ENCODE measurements around the gene OVCA2. TPM values are rescaled to one million over a fixed set of nuclear protein-coding genes. Genes with fewer than 3 reads are reported as not detected.
A peak's percentile ranks its signal among the peaks of the same experiment; 100 is the strongest.

The OVCA2 gene
- total RNA-seq, 6 donors from 2014 or later: 20.1 to 56.1 (median 33.5) TPM

DNA sequence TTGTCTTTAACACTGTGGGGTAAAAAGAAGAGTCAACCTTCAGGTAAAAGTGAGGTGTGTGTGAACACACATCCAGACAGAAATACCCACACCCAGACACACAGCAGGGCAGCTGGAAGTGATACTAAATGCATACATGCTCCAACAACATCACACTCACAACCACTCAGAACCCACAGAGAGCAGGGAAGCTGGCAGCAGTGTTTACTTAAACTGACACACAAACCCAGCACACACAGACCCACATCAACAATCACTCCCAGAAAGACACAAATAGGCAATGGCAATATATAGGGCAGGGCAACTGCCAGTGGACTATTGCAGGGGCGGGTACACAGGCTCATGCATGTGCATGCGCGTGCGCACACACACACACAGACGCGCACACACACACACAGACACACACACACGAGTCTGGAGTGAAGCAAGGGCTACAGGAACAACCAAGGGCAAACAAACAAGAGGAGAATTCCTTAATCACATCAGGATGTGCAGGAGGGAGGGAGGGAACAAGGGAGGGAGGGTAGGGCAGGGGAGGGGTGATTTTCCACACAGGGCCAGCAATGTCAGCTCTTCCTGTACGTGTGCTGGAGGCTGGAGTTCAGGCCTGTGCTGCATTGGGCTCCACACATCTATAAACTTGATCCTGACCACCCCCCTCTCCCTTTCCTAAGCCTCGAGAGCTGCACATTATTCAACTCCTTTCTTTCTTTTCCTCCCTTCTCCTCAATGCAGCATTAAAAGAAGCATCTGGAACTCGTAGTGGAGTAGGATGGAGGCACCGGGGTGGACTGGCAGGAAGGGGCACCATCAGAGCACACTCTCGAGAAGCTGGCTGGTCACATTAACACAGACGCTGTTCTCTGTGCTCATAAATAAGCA lies 43.2 kb downstream of the OVCA2 start:
- Histone ChIP-seq H3K4me1 (peaks cover 62 to 74% (median 71%) of the 10 kb centered on the region in 4 donors), H3K27me3 (no peaks in the 10 kb centered on the region), H3K27ac (peak overlapping the region; percentile 77 to 92 (median 86)), H3K36me3 (peaks cover 0 to 21% (median 14%) of the 10 kb centered on the region in 4 donors), H3K9me3 (no peaks in the 10 kb centered on the region), H3K4me3 (no peak overlapping the region)
- TF ChIP-seq EP300 (IDR thresholded peaks at IDR 0.05) (no peak), POLR2AphosphoS5 (IDR thresholded peaks at IDR 0.05) (peak in 1 of 2 donors; percentile 24)
- DNase-seq (peak in 1 of 2 donors; percentile 66), ATAC-seq (ENCODE audit: low FRiP score in 2 of 2) (peak; percentile 35 to 58)
- WGBS, 2 donors: 51 to 58% methylated on average over 13 of the region's 13 CpGs

DNA sequence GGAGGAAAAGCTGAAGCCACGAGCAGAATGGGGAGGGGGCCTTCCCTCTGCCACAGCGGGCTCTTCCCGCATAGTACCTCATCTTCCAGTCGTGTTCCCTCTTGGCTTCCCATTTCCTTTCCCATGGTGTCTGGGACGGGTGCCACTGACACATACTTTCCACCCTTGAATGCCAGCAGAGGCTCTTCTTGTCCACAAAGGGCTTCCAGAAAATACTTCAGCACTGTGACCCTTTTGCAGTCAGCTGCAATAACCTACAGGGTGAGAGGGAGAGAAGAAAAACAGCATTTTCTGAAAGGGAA lies 43.8 kb downstream of the OVCA2 start:
- Histone ChIP-seq H3K4me3 (no peak overlapping the region), H3K36me3 (peaks cover 0 to 16% (median 11%) of the 10 kb centered on the region in 4 donors), H3K27ac (peak overlapping the region; percentile 77 to 92 (median 86)), H3K4me1 (peaks cover 68 to 79% (median 77%) of the 10 kb centered on the region in 4 donors), H3K9me3 (no peaks in the 10 kb centered on the region), H3K27me3 (no peaks in the 10 kb centered on the region)
- no peak for ATAC-seq (ENCODE audit: low FRiP score in 2 of 2)
- no peak for DNase-seq
- 40 to 42% methylated on average over 5 of the region's 5 CpGs for WGBS, 2 donors
- TF ChIP-seq EP300 (IDR thresholded peaks at IDR 0.05) (peak in 1 of 4 donors; percentile 27), POLR2A (IDR thresholded peaks at IDR 0.05) (no peak), POLR2AphosphoS5 (IDR thresholded peaks at IDR 0.05) (peak in 1 of 2 donors; percentile 56)
- TF ChIP-seq, protein P1, sequence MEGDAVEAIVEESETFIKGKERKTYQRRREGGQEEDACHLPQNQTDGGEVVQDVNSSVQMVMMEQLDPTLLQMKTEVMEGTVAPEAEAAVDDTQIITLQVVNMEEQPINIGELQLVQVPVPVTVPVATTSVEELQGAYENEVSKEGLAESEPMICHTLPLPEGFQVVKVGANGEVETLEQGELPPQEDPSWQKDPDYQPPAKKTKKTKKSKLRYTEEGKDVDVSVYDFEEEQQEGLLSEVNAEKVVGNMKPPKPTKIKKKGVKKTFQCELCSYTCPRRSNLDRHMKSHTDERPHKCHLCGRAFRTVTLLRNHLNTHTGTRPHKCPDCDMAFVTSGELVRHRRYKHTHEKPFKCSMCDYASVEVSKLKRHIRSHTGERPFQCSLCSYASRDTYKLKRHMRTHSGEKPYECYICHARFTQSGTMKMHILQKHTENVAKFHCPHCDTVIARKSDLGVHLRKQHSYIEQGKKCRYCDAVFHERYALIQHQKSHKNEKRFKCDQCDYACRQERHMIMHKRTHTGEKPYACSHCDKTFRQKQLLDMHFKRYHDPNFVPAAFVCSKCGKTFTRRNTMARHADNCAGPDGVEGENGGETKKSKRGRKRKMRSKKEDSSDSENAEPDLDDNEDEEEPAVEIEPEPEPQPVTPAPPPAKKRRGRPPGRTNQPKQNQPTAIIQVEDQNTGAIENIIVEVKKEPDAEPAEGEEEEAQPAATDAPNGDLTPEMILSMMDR (IDR thresholded peaks at IDR 0.05): no peak

DNA sequence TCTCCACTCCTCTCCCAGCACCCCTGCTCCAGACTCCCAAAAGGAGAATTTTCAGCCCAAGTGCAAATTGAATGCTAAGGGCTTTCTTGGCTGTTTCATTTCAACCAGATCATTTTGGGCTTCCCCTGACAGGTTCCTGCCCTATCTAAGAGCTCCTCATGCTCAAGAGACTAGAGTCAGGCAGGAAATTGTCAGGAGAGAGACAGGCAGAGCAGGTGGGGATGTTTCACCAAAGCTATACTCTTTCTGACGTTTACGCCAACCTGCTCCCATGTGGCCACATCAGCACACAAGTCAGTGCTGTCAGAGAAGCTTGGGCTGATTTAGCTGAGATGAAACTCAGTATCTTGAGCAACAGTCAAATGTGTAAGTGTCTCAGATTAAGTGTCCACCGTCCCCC lies 44.5 kb downstream of the OVCA2 start:
- Histone ChIP-seq H3K4me1 (peaks cover 75 to 87% (median 84%) of the 10 kb centered on the region in 4 donors), H3K9me3 (no peaks in the 10 kb centered on the region), H3K27me3 (no peaks in the 10 kb centered on the region), H3K36me3 (peaks cover 0 to 9% (median 5%) of the 10 kb centered on the region in 4 donors), H3K4me3 (no peak overlapping the region), H3K27ac (peak overlapping the region; percentile 77 to 92 (median 86))
- 56 to 66% methylated on average over 3 of the region's 3 CpGs for WGBS, 2 donors
- TF ChIP-seq POLR2A (IDR thresholded peaks at IDR 0.05): no peak
- no peak for TF ChIP-seq EP300 (IDR thresholded peaks at IDR 0.05)
- no peak for TF ChIP-seq POLR2AphosphoS5 (IDR thresholded peaks at IDR 0.05)
- TF ChIP-seq, protein P1 (IDR thresholded peaks at IDR 0.05): no peak
- ATAC-seq (ENCODE audit: low FRiP score in 2 of 2): no peak
- DNase-seq: no peak

DNA sequence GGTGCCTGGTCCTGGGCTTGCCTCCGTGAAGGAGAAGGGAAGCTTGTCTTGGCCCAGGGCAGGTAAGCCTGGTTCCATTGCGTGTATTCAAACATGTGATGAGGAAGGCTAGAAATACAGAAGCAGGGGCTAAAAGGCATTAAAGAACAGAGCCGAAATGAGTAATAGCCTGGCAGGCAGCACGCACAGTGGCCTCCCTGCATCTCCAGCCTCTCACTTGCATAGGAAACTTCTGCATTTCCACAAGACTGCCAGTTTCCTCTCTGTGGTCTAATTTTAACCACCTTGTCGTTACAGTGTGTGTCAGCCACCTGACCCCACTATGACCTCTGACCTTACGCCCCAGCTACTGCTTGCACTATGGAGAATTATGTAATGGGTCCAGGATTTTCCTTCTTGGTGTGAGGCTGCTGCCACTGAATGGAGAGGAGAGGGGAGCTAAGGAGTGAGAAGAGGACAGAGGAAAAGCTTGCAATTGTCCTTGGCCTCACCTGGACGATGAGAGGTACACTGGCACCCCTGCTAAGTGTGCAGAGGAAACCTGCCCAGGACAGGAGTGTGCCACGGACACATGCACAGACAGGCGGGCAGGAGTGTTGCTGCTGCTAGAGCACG lies 45.9 kb downstream of the OVCA2 start:
- peak in 1 of 2 donors; percentile 61 for DNase-seq

More for the DNA sequence above, 45.9 kb downstream of the OVCA2 start:
- WGBS, 2 donors: 46 to 57% methylated on average over 10 of the region's 10 CpGs
- Histone ChIP-seq H3K9me3 (no peaks in the 10 kb centered on the region), H3K36me3 (no peaks in the 10 kb centered on the region), H3K4me1 (peaks cover 75 to 95% (median 86%) of the 10 kb centered on the region in 4 donors), H3K27ac (peak overlapping the region in 3 of 4 donors; percentile 46 to 92 (median 86)), H3K4me3 (no peak overlapping the region), H3K27me3 (no peaks in the 10 kb centered on the region)
- TF ChIP-seq EP300 (IDR thresholded peaks at IDR 0.05): peak in 2 of 4 donors; percentile 26 to 31
- TF ChIP-seq, protein P1 (IDR thresholded peaks at IDR 0.05): no peak
- TF ChIP-seq POLR2AphosphoS5 (IDR thresholded peaks at IDR 0.05): peak; percentile 67 to 79
- ATAC-seq (ENCODE audit: low FRiP score in 2 of 2): peak in 1 of 2 donors; percentile 6

Data from upper lobe of left lung (tissue), 6 donors.